Esophagus squamous epithelium (tissue), 5 donors: ENCODE measurements around the gene PPP1R27. TPM values are rescaled to one million over a fixed set of nuclear protein-coding genes. Genes with fewer than 3 reads are reported as not detected.

ENCODE experiments used
- DNase-seq: peaks from one replicate; lab custom pipeline; 2025; lab: John Stamatoyannopoulos, UW
- H3K27ac ChIP-seq, 4 donors: fragments of 200-600 bp; sonication (generic); one replicate each; pipeline ENCODE4 v1.5.1; 2016 to 2019; ENCODE audit warnings: mild to moderate bottlenecking in 1 of 4
- H3K27me3 ChIP-seq, 4 donors: fragments of 200-600 bp; sonication (generic); 1 replicate in 3 of 4; 2 replicates in 1 of 4; pipeline versions ENCODE4 v1.5.1 to v1.6.0; 2017 to 2021; ENCODE audit warnings: antibody characterized with exemption in 1 of 4
- H3K36me3 ChIP-seq, 3 donors: fragments of 200-600 bp; sonication (generic); one replicate each; pipeline ENCODE4 v1.5.1; 2016 to 2019
- H3K4me1 ChIP-seq, 3 donors: fragments of 200-600 bp; sonication (generic); one replicate each; pipeline ENCODE4 v1.5.1; 2017 to 2019
- H3K4me3 ChIP-seq, 4 donors: fragments of 200-600 bp; sonication (generic); 1 replicate in 3 of 4; 2 replicates in 1 of 4; pipeline ENCODE4 v1.5.1; 2016 to 2019; ENCODE audit warnings: mild to moderate bottlenecking in 2 of 4, moderate library complexity in 1 of 4
- H3K9me3 ChIP-seq, 3 donors: fragments of 200-600 bp; sonication (generic); one replicate each; pipeline ENCODE4 v1.5.1; 2016 to 2019
- CTCF ChIP-seq, 6 experiments: fragments of 450-650 bp in 4 of 6; fragments of 200-600 bp in 2 of 6; sonication (generic) in 2 of 6; IDR thresholded peaks; one replicate each; pipeline ENCODE4 v1.5.1; 2016 to 2019; ENCODE audit warnings: antibody characterized with exemption in 6 of 6, mild to moderate bottlenecking in 4 of 6, moderate library complexity in 4 of 6
- POLR2A ChIP-seq, 4 donors: fragments of 450-650 bp; IDR thresholded peaks; one replicate each; pipeline ENCODE4 v1.6.1; 2017; ENCODE audit warnings: antibody characterized with exemption in 4 of 4, mild to moderate bottlenecking in 4 of 4, moderate library complexity in 3 of 4
- WGBS, 2 donors: methylation state at CpG; one replicate each; pipeline ENCODE4 v1.1.5; 2018; 5-methylcytosine and 5-hydroxymethylcytosine counted together
- intact Hi-C: fragments of 100-400 bp; cut with DNase I; formaldehyde crosslinking; loops from one replicate; pipeline ENCODE4 v1.15.0; 2022
- total RNA-seq, 4 donors: library from RNA; depleted of rRNA; stranded (reverse); fragments of >200 nt; gene quantifications; one replicate each; pipeline ENCODE4 v1.1.0, GENCODE V29; 2016
- donor health status: DM: yes; HTN: yes; CAD: no.

Gene PPP1R27
- total RNA-seq, 4 donors from 2014 or later = not detected

- WGBS, 2 donors = 0% methylated on average over 29 of the region's 74 CpGs; no CpG with 5 or more reads in 1 of the 2 donors
These were observed 26.1 kb upstream of the PPP1R27 start for GRCh38 chr17:81860756-81861568.

GRCh38 chr17:81859906-81860755 is 25.3 kb upstream of the PPP1R27 start, which contains the start of gene P4HB:
TSS of gene P4HB (minus strand) at chr17:81860535. CDS start at chr17:81860471, 64 bp downstream.
- peaks cover 0 to 53% (median 0%) of the 10 kb centered on the region in 3 donors for H3K36me3 ChIP-seq

More at GRCh38 chr17:81860756-81861568, 26.1 kb upstream of the PPP1R27 start:
- DNase-seq = peak; percentile 96
- H3K4me3 ChIP-seq = peak overlapping the region; percentile 73 to 97 (median 91)
- peaks cover 31 to 85% (median 46%) of the 10 kb centered on the region in 3 donors for H3K4me1 ChIP-seq
- TF ChIP-seq POLR2A (IDR thresholded peaks at IDR 0.05) (peak in 3 of 4 donors; percentile 92 to 99 (median 99)), CTCF (IDR thresholded peaks at IDR 0.05) (peak in 1 of 6 experiments; percentile 4)
- H3K36me3 ChIP-seq = peaks cover 0 to 52% (median 0%) of the 10 kb centered on the region in 3 donors
- H3K27ac ChIP-seq = peak overlapping the region; percentile 96 to 100 (median 99)
- intact Hi-C loops = no loop called here
- H3K27me3 ChIP-seq = no peaks in the 10 kb centered on the region
- no peaks in the 10 kb centered on the region for H3K9me3 ChIP-seq

GRCh38 chr17:81858967-81859905 is 24.4 kb upstream of the PPP1R27 start:
- no peaks in the 10 kb centered on the region for H3K27me3 ChIP-seq
- no peak for DNase-seq
- H3K4me3 ChIP-seq = peak overlapping the region; percentile 69 to 95 (median 90)
- peaks cover 2 to 62% (median 3%) of the 10 kb centered on the region in 3 donors for H3K36me3 ChIP-seq
- peaks cover 39 to 88% (median 58%) of the 10 kb centered on the region in 3 donors for H3K4me1 ChIP-seq
- 27 to 50% methylated on average over 8 to 14 of the region's 23 CpGs for WGBS, 2 donors
- TF ChIP-seq POLR2A (IDR thresholded peaks at IDR 0.05) = no peak
- no peak for TF ChIP-seq CTCF (IDR thresholded peaks at IDR 0.05)
- H3K9me3 ChIP-seq = no peaks in the 10 kb centered on the region
- intact Hi-C loops = no loop called here
- H3K27ac ChIP-seq = peak overlapping the region; percentile 92 to 99 (median 98)

More at GRCh38 chr17:81859906-81860755, 25.3 kb upstream of the PPP1R27 start, which contains the start of gene P4HB:
- WGBS, 2 donors = 0 to 2% methylated on average over 9 to 17 of the region's 95 CpGs
- no peaks in the 10 kb centered on the region for H3K9me3 ChIP-seq
- TF ChIP-seq CTCF (IDR thresholded peaks at IDR 0.05) = no peak
- TF ChIP-seq POLR2A (IDR thresholded peaks at IDR 0.05) = peak in 2 of 4 donors; percentile 86 to 90
- no peaks in the 10 kb centered on the region for H3K27me3 ChIP-seq
- peak within 1 kb of the TSS; percentile 99 to 100 (median 99) for H3K27ac ChIP-seq
- peak within 1 kb of the TSS; percentile 88 to 97 (median 94) for H3K4me3 ChIP-seq
- peaks cover 34 to 85% (median 52%) of the 10 kb centered on the region in 3 donors for H3K4me1 ChIP-seq
- intact Hi-C loops = no loop called here
- no peak for DNase-seq

- Histone ChIP-seq H3K4me1 (peaks cover 40 to 85% (median 55%) of the 10 kb centered on the region in 3 donors), H3K27me3 (no peaks in the 10 kb centered on the region), H3K9me3 (no peaks in the 10 kb centered on the region), H3K27ac (peak overlapping the region; percentile 92 to 99 (median 98)), H3K4me3 (peak overlapping the region; percentile 69 to 95 (median 90)), H3K36me3 (peaks cover 11 to 62% (median 12%) of the 10 kb centered on the region in 3 donors)
- no peak for TF ChIP-seq CTCF (IDR thresholded peaks at IDR 0.05)
- intact Hi-C loops = no loop called here
- no peak for DNase-seq
- WGBS, 2 donors = 45 to 51% methylated on average over 8 to 12 of the region's 30 CpGs
These were observed 23.5 kb upstream of the PPP1R27 start for GRCh38 chr17:81858170-81858966.
